ENCODE results near the gene UBE2O.

Gene UBE2O

DNA sequence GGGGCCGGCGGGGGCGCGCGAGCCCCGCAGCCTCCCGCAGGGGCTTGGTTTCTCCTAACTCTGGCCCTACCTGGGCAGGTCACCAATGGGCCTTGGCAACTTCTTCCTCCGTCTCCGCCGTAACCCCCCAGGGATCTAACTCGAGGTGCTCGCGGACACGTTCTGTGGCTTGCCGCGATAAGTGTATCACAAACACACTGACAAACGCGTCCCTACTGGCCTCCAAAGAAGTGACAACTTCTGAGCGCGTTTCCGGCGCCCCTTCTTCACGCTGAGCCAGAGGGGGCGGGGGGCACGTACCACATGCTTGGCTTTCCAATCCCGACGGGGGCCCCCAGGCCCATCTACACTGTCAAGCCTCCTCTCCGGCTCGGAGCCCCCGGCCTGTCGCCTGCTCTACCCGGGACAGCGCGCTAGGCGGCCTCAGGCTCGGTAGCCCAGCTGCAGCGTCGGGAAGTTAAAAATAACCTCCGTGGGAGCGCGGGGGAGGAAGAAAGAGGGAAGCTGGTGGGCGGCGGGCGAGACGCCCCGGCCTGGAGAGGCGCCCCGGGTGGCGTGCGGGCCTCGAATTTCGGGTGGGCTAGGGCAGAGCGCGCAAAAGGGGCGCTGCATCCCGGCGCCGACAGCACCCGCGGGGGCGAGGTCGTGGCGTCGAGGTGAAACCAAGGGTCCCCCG lies 69.3 kb downstream of the UBE2O start:
- peak overlapping the region; percentile 76 for H3K4me3 Mint-ChIP-seq
- H3K4me1 Mint-ChIP-seq (ENCODE audit: low read depth), result peaks cover 54% of the 10 kb centered on the region
- peak overlapping the region; percentile 75 for H3K27ac Mint-ChIP-seq
- H3K9me3 Mint-ChIP-seq, result no peaks in the 10 kb centered on the region
- peaks cover 9% of the 10 kb centered on the region for H3K36me3 Mint-ChIP-seq (ENCODE audit: low read depth)
- intact Hi-C loops (cut with micrococcal nuclease), result loop anchor here (2.0 to 10.0 kb wide), 2 partner anchors 29 to 111 kb away; no protein-coding TSS in a partner anchor
- H3K27me3 Mint-ChIP-seq, result no peaks in the 10 kb centered on the region

DNA sequence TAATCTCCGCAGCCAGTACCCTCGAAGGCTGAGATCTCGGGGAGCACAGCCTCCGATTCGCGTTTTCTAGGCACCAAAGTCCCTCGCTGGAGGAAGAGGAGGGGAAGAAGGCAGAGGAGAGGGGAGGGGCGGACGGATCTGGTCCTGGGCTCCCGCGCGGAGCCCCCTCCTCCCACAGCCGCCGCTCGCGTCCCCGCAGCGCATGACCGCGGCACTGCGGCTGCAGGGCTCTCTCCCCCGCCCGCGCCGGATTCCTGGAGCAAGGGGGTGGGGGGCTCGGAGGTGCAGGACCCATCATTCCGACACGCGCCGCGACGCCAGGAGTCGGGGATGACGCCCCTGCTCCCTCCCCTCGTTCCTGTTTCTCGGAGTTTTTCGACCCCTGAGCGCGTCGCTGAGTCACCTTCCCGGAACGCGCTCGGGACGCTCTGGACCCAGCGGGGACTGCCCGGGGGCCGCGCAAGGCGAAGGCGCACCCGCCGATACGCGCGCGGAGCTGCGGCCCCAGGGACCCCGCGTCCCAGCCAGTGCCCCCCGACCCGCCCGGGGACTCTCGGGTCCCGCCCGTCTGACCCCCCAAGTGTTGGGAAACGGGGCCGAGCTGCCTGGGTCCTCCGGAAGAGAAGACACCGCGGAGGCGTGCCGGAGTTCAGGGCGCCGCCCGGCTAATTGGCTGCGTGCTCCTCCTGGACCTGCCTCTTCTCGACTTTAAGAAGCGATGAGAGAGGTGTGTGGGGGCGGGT lies 70.0 kb downstream of the UBE2O start:
- Mint-ChIP-seq H3K36me3 (ENCODE audit: low read depth) (peaks cover 4% of the 10 kb centered on the region), H3K9me3 (no peaks in the 10 kb centered on the region), H3K4me1 (ENCODE audit: low read depth) (peaks cover 53% of the 10 kb centered on the region), H3K27me3 (no peaks in the 10 kb centered on the region), H3K27ac (peak overlapping the region; percentile 75), H3K4me3 (peak overlapping the region; percentile 76)
- intact Hi-C loops (cut with micrococcal nuclease), result loop anchor here (10.0 kb wide), 1 partner anchor 112 kb away; no protein-coding TSS in a partner anchor

DNA sequence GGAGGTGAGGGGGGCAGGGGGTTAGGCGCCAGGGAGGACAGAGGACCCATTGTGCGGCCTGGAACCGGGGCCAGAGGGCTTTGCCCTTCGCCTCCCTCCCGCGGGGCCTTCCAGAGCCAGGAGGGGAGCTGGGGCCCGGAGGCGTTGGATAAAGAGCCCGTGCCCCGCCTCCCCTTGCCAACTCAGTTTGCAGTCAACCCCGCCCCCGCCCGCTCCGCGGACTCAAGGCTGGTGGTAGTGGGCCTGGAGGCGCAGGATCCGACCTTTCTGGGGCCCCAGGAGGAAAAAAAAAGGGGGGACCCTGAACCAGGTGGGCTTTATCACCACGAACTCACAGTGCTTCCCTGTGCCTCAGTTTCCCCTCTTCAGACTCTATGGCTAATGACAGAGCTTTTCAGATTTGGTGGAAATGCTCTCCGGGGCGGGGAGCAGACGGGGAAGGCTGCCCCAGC lies 70.6 kb downstream of the UBE2O start:
- H3K27ac Mint-ChIP-seq, result peak overlapping the region; percentile 73
- peaks cover 4% of the 10 kb centered on the region for H3K36me3 Mint-ChIP-seq (ENCODE audit: low read depth)
- no peaks in the 10 kb centered on the region for H3K27me3 Mint-ChIP-seq
- H3K4me1 Mint-ChIP-seq (ENCODE audit: low read depth), result peaks cover 50% of the 10 kb centered on the region
- H3K4me3 Mint-ChIP-seq, result peak overlapping the region; percentile 76
- no peaks in the 10 kb centered on the region for H3K9me3 Mint-ChIP-seq
- intact Hi-C loops (cut with micrococcal nuclease), result loop anchor here (10.0 kb wide), 1 partner anchor 112 kb away; no protein-coding TSS in a partner anchor

DNA sequence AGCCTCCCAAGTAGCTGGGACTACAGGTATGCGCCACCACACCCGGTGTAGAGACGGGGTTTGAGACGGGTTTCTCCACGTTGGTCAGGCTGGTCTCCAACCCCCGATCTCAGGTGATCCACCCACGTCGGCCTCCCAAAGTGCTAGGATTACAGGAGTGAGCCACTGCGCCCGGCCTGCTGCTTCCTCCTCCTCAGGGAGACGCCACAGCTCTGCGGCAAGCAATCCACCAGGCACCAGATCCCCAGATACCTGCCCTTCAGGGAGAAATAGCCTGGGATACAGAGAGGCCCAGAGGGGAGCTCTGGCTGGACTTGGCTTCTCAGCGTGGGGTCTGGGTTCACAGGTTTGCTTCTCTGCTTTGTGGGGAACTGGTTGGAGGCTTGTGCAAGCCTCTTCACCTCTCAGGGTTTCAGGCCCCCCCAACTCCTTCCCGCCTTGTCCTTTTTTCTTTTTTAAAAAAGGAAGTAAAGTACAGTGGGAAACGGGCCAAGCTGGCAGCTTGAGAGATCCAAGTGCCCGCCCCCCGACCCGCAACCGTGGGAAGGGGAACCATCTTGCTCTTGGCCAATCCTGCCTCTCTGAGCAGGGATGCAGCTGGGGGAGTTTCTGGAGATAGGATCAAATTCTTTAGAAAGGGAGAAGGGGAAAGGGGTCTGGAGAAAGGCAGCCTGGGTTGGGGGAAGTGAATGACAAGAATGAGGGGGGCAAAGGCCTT lies 71.2 kb downstream of the UBE2O start:
- Mint-ChIP-seq H3K27me3 (no peaks in the 10 kb centered on the region), H3K4me3 (peak overlapping the region; percentile 76), H3K36me3 (ENCODE audit: low read depth) (no peaks in the 10 kb centered on the region), H3K27ac (peak overlapping the region; percentile 73), H3K4me1 (ENCODE audit: low read depth) (peaks cover 49% of the 10 kb centered on the region), H3K9me3 (no peaks in the 10 kb centered on the region)
- intact Hi-C loops (cut with micrococcal nuclease), result loop anchor here (10.0 kb wide), 1 partner anchor 113 kb away; no protein-coding TSS in a partner anchor

DNA sequence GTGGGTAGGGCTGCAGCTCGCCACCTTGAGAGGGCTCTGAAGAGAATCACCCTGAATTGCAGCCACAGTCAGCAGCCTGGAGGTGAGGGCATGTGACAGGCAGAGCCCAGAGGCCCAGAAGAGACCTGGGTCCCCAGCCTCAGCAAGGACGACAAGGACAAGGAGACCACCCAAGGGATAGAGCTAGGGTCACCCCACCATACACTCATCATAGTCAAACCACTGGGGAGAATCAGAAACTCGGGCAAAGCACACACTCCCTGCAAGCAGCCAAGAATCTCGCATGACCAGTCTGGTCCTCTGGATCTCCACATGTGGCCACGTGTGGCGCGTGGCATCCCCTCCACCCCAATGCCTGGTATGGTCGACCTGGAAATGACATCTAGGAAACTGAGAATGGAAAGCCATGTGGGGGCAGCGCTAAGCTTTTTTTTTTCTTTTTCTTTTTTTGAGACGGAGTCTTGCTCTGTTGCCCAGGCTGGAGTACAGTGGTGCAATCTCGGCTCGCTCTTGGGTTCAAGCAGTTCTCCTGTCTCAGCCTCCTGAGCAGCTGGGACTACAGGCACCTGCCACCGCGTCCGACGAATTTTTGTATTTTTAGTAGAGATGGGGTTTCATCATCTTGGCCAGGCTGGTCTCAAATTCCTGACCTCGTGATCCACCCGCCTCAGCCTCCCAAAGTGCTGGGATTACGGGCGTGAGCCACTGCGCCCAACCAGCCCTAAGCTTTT lies 73.1 kb downstream of the UBE2O start:
- H3K9me3 Mint-ChIP-seq, result no peaks in the 10 kb centered on the region
- H3K4me1 Mint-ChIP-seq (ENCODE audit: low read depth), result peaks cover 36% of the 10 kb centered on the region
- intact Hi-C loops (cut with micrococcal nuclease), result loop anchor here (10.0 kb wide), 1 partner anchor 115 kb away; no protein-coding TSS in a partner anchor
- H3K36me3 Mint-ChIP-seq (ENCODE audit: low read depth), result no peaks in the 10 kb centered on the region
- no peak overlapping the region for H3K4me3 Mint-ChIP-seq
- no peak overlapping the region for H3K27ac Mint-ChIP-seq
- H3K27me3 Mint-ChIP-seq, result peaks cover 3% of the 10 kb centered on the region

DNA sequence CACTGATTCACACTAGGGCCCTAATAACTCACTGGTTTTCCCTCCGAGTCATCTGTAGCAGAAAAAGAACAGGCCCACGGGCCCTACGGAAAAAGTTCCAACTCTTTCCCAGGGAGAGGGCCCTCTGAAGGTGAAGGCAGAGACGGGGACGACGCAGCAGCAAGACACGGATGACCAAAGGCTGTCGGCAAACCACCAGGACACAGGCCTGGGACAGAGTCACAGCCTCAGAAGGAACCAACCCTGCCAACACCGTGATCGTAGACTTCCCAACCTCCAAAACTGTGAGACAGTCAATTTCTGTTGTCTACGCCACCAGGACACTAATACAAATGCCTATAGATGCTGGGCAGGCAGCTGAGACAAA lies 73.7 kb downstream of the UBE2O start:
- H3K9me3 Mint-ChIP-seq, result no peaks in the 10 kb centered on the region
- no peak overlapping the region for H3K4me3 Mint-ChIP-seq
- peaks cover 4% of the 10 kb centered on the region for H3K27me3 Mint-ChIP-seq
- no peak overlapping the region for H3K27ac Mint-ChIP-seq
- no peaks in the 10 kb centered on the region for H3K36me3 Mint-ChIP-seq (ENCODE audit: low read depth)
- H3K4me1 Mint-ChIP-seq (ENCODE audit: low read depth), result peaks cover 36% of the 10 kb centered on the region
- intact Hi-C loops (cut with micrococcal nuclease), result no loop called here

DNA sequence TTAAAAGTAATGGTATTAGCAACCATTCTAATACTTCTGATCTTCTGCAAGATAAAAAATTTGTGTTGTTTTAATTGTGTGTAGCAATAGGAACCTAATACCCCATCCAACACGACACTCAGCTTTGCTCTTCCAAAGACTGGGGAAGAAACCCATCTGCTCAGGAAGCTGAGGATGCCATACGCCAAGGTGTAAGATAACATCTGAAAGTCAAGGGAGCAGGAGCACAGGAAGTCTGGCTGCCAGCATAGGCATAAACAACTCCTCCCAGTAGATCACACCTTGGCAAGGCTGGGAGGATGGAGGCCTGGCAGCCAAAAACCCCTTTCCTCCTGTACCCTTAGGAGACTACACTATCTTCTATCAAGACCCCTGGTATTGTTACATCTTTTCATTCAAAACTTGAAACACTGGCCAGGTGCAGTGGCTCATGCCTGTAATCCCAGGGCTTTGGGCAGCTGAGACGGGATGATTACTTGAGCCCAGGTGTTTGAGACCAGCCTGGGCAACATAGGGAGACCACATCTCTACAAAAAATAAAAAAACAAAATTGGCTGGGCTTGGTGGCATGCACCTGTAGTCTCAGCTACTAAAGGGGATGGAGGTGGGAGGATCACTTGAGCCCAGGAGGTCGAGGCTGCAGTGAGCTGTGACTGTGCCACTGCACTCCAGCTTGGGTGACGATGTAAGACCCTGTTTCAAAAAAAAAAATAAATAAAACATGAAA lies 74.2 kb downstream of the UBE2O start:
- intact Hi-C loops (cut with micrococcal nuclease), result no loop called here
- H3K9me3 Mint-ChIP-seq, result no peaks in the 10 kb centered on the region
- no peaks in the 10 kb centered on the region for H3K36me3 Mint-ChIP-seq (ENCODE audit: low read depth)
- H3K4me3 Mint-ChIP-seq, result no peak overlapping the region
- peaks cover 7% of the 10 kb centered on the region for H3K27me3 Mint-ChIP-seq
- H3K4me1 Mint-ChIP-seq (ENCODE audit: low read depth), result peaks cover 36% of the 10 kb centered on the region
- no peak overlapping the region for H3K27ac Mint-ChIP-seq

DNA sequence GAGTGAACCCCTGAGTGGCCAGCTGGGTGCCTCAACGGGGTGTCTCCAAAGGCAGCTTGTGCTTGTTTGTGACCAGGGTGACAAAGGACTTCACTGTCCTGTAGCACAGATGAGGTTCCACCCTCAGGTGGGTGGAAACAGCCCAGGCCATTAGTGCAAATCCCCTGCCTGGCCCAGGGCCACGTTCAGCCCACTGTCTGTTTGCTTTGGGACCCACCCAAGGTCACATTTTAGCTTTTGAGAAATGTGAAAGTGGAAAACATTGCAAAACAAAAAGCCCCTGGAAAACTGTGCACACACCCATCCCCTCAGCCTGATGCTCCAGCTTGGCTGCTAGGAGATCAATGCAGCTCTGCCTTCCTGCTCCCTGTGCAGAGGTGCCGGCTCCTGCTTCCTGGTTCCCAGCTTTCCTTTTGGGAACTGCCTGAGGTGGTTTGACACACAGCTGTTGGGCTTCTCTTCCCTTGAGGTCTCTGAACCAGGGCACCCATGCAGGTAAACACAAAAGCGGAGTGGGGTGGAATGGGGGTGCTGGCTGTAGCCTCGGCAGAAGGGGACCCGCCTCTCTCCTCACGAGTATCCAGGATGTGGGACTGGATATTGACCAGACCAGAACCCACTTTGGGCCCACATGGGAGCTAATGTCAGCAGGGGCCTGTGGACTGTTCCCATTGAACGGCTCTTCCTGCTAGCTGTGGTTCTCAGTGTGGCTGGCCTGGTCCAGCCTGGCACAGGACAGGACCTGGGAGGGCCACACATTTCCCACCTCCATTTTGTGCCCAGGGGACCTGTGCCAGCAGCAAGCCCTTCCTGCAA lies 76.4 kb downstream of the UBE2O start:
- no peak overlapping the region for H3K27ac Mint-ChIP-seq
- H3K9me3 Mint-ChIP-seq, result no peaks in the 10 kb centered on the region
- H3K27me3 Mint-ChIP-seq, result peaks cover 9% of the 10 kb centered on the region
- intact Hi-C loops (cut with micrococcal nuclease), result no loop called here
- no peaks in the 10 kb centered on the region for H3K36me3 Mint-ChIP-seq (ENCODE audit: low read depth)
- H3K4me3 Mint-ChIP-seq, result no peak overlapping the region
- H3K4me1 Mint-ChIP-seq (ENCODE audit: low read depth), result peaks cover 23% of the 10 kb centered on the region

DNA sequence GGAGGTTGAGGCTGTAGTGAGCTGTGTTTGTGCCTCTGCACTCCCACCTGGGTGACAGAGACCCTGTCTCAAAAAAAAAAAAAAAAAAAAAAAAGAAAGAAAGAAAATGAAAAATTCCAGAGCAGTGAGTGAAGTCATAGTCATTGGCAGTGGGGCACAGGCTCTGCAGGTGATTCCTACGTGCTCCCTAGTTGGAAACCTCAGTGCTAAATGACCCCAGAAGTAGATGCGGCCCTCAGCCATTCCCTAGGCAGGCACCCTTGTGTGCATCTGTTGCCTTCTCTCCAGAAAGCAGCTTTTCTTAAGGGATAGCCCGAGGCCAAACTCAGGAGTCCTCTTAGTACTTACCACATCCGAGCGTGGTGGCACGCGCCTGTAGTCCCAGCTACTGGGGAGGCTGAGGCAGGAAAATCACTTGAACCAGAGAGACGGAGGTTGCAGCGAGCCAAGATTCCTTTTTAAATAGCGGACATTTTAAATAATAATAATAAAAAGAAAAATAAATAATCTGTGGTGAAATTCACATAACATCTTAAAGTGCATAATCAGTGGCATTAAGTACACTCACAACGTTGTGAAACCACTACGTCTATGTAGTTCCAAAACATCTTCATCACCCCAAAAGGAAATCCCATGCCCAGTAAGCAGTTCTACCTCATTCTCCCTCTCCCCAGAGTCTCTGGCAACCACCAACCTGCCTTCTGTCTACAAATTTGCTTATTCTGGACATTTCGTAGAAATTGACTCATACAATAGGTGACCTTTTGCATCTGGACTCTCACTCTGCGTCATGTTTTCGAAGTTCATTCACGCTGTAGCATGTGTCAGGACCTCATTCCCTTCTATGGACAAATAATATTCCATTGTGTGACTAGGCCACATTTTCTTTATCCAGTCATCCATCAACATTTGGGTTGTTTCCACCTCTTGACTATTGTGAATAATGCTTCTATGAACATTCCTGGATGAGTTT lies 81.0 kb downstream of the UBE2O start:
- H3K9me3 Mint-ChIP-seq, result no peaks in the 10 kb centered on the region
- peaks cover 18% of the 10 kb centered on the region for H3K27me3 Mint-ChIP-seq
- intact Hi-C loops (cut with micrococcal nuclease), result no loop called here
- H3K36me3 Mint-ChIP-seq (ENCODE audit: low read depth), result no peaks in the 10 kb centered on the region
- H3K4me1 Mint-ChIP-seq (ENCODE audit: low read depth), result peaks cover 7% of the 10 kb centered on the region
- H3K27ac Mint-ChIP-seq, result no peak overlapping the region
- H3K4me3 Mint-ChIP-seq, result no peak overlapping the region

DNA sequence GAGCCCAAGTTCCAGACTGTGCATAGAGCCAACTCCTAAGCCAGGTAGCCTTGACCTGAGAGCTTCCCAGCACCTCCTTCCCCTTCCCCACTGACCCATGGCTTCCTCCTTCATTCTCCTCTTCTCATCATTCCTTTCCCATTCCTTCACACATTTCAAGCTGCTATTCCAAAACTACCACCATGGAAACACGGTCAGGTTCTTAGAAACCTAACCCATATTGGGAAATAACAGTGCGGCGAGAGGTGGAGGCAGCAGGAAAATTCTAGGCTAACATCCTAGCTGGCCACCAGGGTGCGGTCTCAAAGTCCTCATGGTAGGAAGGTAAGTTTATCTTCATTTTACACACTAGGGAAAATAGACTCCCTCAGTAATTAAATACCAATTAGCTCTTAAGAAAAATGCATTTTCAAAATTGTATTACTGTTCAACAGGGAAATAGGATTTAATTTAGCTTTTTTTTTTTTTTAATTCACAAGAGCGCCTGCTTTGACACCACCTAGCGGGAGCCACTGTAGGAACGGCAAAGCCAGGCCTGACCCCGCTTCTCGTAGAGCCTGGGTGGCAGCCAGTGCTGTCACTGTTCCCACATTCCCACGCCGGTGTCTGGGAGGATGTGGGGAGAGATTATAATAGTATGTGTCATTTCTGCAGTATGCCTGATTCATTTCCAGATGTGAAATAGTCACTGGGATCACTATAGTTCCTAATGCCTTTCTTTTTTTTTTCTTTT lies 82.5 kb downstream of the UBE2O start:
- H3K4me1 Mint-ChIP-seq (ENCODE audit: low read depth), result no peaks in the 10 kb centered on the region
- H3K27me3 Mint-ChIP-seq, result peaks cover 25% of the 10 kb centered on the region
- no peaks in the 10 kb centered on the region for H3K36me3 Mint-ChIP-seq (ENCODE audit: low read depth)
- intact Hi-C loops (cut with micrococcal nuclease), result no loop called here
- no peak overlapping the region for H3K4me3 Mint-ChIP-seq
- no peak overlapping the region for H3K27ac Mint-ChIP-seq
- H3K9me3 Mint-ChIP-seq, result no peaks in the 10 kb centered on the region

DNA sequence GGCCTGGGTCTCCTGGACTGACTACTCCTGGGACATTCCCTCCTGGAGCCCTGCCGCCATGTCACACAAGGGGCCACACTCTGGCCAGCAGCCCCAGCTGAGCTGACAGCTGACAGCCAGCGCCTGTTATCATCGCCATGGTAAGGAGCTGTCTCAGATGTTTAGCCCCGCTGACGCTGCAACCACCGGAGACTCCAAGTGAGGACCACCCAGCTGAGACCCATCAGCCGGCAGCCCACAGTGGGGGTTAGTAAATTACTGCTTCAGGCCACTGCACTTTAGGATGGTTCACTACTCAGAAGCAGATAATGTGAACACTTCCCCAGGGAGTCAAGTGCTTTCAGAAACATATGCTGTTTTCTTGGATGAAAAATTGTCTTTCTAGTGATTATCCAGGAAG lies 83.1 kb downstream of the UBE2O start:
- H3K9me3 Mint-ChIP-seq, result no peaks in the 10 kb centered on the region
- H3K27me3 Mint-ChIP-seq, result peaks cover 25% of the 10 kb centered on the region
- intact Hi-C loops (cut with micrococcal nuclease), result no loop called here
- no peaks in the 10 kb centered on the region for H3K36me3 Mint-ChIP-seq (ENCODE audit: low read depth)
- H3K4me1 Mint-ChIP-seq (ENCODE audit: low read depth), result no peaks in the 10 kb centered on the region
- H3K4me3 Mint-ChIP-seq, result no peak overlapping the region
- H3K27ac Mint-ChIP-seq, result no peak overlapping the region

Data from dendritic cell treated with granulocyte-macrophage colony-stimulating factor and Interleukin-4, amounts not matched to agents 40 ng/mL and 50 ng/mL, for 4 days (primary cell).